GM19239 (cell line): Measurements from ENCODE around the gene C11orf71.

Experiments
- DNase-seq: peaks from one replicate; pipeline ENCODE4 v3.0.0; 2011; ENCODE audit warnings: low spot score; ENCODE audit not compliant: insufficient read length
- FAIRE-seq: peaks from 2 replicates; lab custom pipeline; 2011; peaks lifted over from hg19 to GRCh38; lab: Jason Lieb, UNC

Gene C11orf71

DNA sequence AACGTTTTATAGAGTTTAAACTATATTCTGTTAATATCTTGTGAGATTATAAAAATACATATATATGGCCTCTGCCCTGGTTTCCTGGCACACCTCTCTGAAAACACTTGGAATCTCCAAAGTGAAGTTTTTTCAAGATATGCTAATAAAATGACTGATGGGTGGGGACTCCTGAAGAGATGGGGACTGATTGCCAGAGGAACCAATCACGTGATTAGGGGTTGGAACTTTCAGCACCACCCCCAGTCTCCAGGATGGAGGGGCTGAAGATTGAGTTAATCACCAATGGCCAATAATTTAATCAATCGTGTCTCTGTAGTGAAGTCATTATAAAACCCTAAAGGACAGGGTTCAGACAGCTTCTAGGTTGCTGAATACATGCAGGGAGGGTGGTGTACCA is 37.4 kb downstream of the C11orf71 start:
- DNase-seq, result no peak
- no peak for FAIRE-seq

DNA sequence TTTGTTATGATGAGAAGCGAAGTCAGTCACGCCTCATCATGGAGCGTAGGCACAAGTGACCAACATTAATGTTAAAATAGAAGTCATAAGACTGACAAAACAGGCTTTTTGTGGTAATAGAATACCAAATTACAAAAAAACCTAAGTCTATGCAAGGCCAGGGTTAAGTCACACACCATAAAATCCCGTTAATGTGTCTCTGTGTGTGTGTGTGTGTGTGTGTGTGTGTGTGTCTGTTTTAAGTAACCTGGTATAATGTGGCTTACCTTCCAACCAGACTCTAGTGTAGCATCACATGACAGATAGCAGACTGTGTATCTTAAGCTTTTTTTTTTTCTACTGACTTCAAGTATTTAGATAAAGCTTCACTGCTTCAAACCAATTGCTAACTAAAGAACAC is 38.0 kb downstream of the C11orf71 start:
- no peak for FAIRE-seq
- no peak for DNase-seq

DNA sequence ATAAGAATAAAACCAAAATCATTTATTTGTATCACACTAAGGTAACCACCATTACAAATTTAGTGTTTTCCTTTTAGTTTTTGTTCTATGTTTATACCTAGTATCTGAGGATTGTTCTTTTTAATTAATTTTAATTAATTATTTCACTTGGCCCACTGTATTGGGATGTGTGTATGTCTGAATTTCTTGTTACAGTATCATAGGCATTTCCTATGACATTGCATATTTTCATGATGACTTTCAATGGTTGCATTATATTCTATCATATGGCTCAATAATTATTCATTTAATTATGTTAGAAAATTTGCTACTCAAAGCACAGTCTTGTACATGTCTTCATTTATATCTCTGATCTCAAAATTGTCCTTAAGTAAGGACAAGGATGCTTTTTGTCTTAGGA is 41.0 kb downstream of the C11orf71 start:
- DNase-seq, result no peak
- no peak for FAIRE-seq

DNA sequence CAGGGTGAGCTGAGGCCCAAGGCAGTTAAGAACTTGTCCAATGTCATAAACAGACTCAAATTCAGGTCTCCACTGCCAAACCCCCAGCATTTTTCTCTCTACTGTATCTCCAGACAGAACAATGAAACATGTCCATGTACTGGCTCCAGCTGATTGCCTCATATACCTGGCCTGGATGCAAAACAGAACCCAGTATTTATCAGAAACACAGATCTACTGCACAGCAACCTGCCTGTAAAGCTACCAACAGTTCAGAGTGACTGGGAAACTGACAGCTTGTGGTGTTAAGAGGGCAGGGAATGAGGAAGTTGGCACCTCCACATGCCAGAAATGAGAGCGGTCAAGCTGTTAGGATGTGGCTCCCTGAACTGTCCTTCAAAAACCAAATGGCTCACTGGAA is 41.6 kb downstream of the C11orf71 start:
- DNase-seq, result no peak
- FAIRE-seq, result no peak

DNA sequence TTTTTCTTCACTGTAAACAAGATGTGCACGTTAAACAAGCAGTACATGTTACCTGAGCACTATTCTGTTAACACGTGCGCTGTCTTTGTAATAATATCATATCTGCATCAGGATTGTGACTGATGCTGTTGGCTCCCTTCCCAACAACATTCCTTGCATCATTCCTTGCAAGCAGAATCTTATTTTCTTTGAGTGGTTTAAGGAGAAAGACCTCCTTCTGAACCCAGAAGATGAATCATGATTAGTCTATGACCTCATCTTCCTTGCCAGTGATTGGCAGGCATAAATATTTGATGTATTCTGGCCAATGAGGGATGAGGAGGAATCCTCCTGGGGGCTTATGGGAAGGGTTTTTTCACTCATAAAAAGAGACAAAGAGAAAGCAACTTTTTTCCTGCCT is 46.2 kb downstream of the C11orf71 start:
- FAIRE-seq, result no peak
- DNase-seq, result no peak

DNA sequence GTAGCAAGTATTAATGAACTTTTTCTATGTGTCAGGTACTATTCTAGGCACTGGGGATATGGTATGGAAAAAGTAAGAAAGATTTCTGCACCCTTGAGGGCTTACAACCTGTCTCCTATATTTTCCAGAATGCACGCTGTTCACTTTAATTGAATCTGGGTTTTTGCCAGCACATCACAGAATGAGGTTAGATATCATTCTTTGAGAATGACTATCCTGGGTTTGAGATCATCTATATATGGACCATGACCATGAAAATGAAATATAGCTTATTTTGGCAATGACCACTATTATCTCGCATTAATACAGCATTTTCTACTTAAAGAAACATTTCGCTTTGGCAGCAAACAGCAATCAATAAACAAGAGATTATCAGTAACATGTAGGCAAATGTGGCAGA is 46.9 kb downstream of the C11orf71 start:
- FAIRE-seq, result no peak
- DNase-seq, result no peak

DNA sequence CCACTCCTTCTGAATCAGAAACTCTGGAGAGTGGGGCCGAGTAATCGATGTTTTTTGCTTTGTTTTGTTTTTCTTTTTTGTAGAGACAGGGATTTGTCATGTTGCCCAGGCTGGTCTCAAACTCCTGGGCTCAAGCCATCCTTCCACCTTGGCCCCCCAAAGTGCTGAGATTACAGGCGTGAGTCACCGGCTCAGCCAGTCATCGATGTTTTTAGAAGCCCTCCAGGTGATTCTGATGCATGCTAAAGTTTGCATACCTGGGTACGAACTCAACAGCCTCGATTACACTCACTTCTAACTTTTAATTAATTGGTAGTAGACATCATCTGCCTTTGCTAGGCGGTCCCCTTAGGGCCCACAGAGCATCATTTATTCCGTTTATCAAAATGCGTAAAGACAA is 50.3 kb downstream of the C11orf71 start:
- no peak for FAIRE-seq
- DNase-seq, result no peak
